Calu3 (cell line): ENCODE measurements around the gene DENR. TPM values are rescaled to one million over a fixed set of nuclear protein-coding genes. Genes with fewer than 3 reads are reported as not detected.
"Not testable (repeated sequence)": the region's sequence is repeated elsewhere in the genome, so short reads cannot be mapped to it uniquely, and the experiment has no call there.

Experiments
- BruUV-seq: library from RNA; stranded (reverse); fragments of 400-500 nt; replicated peaks from 2 replicates; lab custom pipeline; 2021; lab: Mats Ljungman, UMichigan
- CTCF ChIA-PET: fragments of 300-600 bp; sonication (Branson Sonifier 250); formaldehyde crosslinking; loops from one replicate; lab custom pipeline; 2022; ENCODE audit warnings: antibody characterized with exemption; lab: Charles Lee
- DNase-seq: peaks from one replicate; pipeline ENCODE4 v3.0.0; 2022
- H3K27ac Mint-ChIP-seq: one replicate; pipeline ENCODE4 v1.8.0; 2022; ENCODE audit warnings: mixed read lengths; ENCODE audit not compliant: unreplicated experiment
- H3K27me3 Mint-ChIP-seq: one replicate; pipeline ENCODE4 v1.8.0; 2022; ENCODE audit warnings: mixed read lengths; ENCODE audit not compliant: unreplicated experiment
- H3K36me3 Mint-ChIP-seq: one replicate; pipeline ENCODE4 v1.8.0; 2022; ENCODE audit warnings: mild to moderate bottlenecking, moderate library complexity, mixed read lengths; ENCODE audit not compliant: insufficient read depth, unreplicated experiment
- H3K4me1 Mint-ChIP-seq: one replicate; pipeline ENCODE4 v1.8.0; 2022; ENCODE audit warnings: mild to moderate bottlenecking, low read depth, mixed read lengths; ENCODE audit not compliant: unreplicated experiment
- H3K4me3 Mint-ChIP-seq: one replicate; pipeline ENCODE4 v1.8.0; 2022; ENCODE audit warnings: mild to moderate bottlenecking, low read depth, moderate library complexity, mixed read lengths; ENCODE audit not compliant: unreplicated experiment
- H3K9me3 Mint-ChIP-seq: one replicate; pipeline ENCODE4 v1.8.0; 2022; ENCODE audit warnings: low read depth, mixed read lengths; ENCODE audit not compliant: unreplicated experiment
- intact Hi-C: fragments of 100-400 bp; cut with micrococcal nuclease; formaldehyde crosslinking; loops from one replicate; pipeline ENCODE4 v1.10.0; 2022; ENCODE audit not compliant: unreplicated experiment
- total RNA-seq: library from RNA; stranded (reverse); gene quantifications from 2 replicates; pipeline ENCODE4 v1.2.3, GENCODE V29; 2022
- TF ChIP-seq, protein P1 (sequence below): fragments of 200-600 bp; IDR thresholded peaks from one replicate; pipeline ENCODE4 v1.8.0; 2022; ENCODE audit warnings: antibody characterized with exemption; ENCODE audit not compliant: unreplicated experiment

The DENR gene
- total RNA-seq, 1 experiment from 2014 or later, result 83.2 TPM

- no peak overlapping the region for H3K4me3 Mint-ChIP-seq
- no peaks in the 10 kb centered on the region for H3K27me3 Mint-ChIP-seq
- H3K36me3 Mint-ChIP-seq, result no peaks in the 10 kb centered on the region
- CTCF ChIA-PET, result interaction anchor here (0.8 to 1.6 kb wide), 2 partner anchors 37 to 39 kb away, joined by 3 read pairs; no protein-coding TSS in a partner anchor
- BruUV-seq, result no TSS peak
- intact Hi-C loops, result no loop called here
- H3K9me3 Mint-ChIP-seq, result no peaks in the 10 kb centered on the region
- no peaks in the 10 kb centered on the region for H3K4me1 Mint-ChIP-seq
- TF ChIP-seq, protein P1, sequence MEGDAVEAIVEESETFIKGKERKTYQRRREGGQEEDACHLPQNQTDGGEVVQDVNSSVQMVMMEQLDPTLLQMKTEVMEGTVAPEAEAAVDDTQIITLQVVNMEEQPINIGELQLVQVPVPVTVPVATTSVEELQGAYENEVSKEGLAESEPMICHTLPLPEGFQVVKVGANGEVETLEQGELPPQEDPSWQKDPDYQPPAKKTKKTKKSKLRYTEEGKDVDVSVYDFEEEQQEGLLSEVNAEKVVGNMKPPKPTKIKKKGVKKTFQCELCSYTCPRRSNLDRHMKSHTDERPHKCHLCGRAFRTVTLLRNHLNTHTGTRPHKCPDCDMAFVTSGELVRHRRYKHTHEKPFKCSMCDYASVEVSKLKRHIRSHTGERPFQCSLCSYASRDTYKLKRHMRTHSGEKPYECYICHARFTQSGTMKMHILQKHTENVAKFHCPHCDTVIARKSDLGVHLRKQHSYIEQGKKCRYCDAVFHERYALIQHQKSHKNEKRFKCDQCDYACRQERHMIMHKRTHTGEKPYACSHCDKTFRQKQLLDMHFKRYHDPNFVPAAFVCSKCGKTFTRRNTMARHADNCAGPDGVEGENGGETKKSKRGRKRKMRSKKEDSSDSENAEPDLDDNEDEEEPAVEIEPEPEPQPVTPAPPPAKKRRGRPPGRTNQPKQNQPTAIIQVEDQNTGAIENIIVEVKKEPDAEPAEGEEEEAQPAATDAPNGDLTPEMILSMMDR, result no peak
- no peak overlapping the region for H3K27ac Mint-ChIP-seq
- no peak for DNase-seq
These were observed 43.2 kb downstream of the DENR start for GRCh38 chr12:122795807-122796206.

DNA sequence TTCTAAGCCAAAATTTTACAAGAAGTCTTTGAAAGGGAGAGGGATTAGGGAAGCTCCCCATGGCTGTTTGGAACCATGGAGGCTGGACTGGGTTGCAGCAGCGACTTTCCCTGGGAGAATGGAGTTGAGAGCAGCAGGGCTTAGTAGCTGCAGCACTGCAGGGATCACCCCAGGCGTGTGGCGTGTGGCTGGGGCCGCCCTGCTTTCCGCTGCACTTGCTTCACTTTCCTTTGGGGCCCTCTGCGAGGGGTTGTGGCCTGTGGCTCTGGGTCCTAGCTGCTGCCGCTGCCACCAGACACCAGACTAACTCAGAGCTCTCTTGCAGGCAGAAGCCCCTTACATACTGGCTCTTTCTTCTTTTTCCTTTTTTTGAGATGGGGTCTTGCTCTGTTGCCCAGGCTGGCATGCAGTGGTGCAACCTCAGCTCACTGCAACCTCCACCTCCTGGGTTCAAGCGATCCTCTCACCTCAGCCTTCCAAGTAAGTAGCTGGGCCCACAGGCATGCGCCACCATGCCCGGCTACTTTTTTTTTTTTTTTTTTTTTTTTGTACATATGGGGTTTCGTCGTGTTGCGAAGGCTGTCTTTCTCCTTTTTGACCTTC, 47.1 kb downstream of the DENR start:
- Mint-ChIP-seq H3K4me3 (no peak overlapping the region), H3K4me1 (no peaks in the 10 kb centered on the region), H3K27me3 (no peaks in the 10 kb centered on the region), H3K36me3 (no peaks in the 10 kb centered on the region), H3K9me3 (no peaks in the 10 kb centered on the region), H3K27ac (no peak overlapping the region)
- BruUV-seq, result no TSS peak
- TF ChIP-seq, protein P1, result no peak
- CTCF ChIA-PET, result interaction anchor here (0.6 to 1.5 kb wide), 5 partner anchors 18 to 264 kb away, joined by 3 read pairs; no protein-coding TSS in a partner anchor
- intact Hi-C loops, result no loop called here
- no peak for DNase-seq

GRCh38 chr12:122803937-122804336, 51.3 kb downstream of the DENR start:
- no TSS peak for BruUV-seq
- intact Hi-C loops, result no loop called here
- no peak for DNase-seq
- H3K9me3 Mint-ChIP-seq, result peaks cover 2% of the 10 kb centered on the region
- TF ChIP-seq, protein P1, result no peak
- H3K4me3 Mint-ChIP-seq, result no peak overlapping the region
- CTCF ChIA-PET, result no interaction called here
- peaks cover 5% of the 10 kb centered on the region for H3K4me1 Mint-ChIP-seq
- H3K27me3 Mint-ChIP-seq, result no peaks in the 10 kb centered on the region
- H3K27ac Mint-ChIP-seq, result no peak overlapping the region
- H3K36me3 Mint-ChIP-seq, result no peaks in the 10 kb centered on the region

- not testable (repeated sequence) for H3K27ac Mint-ChIP-seq
These were observed 52.3 kb downstream of the DENR start for GRCh38 chr12:122804957-122805356.

GRCh38 chr12:122807651-122808050, 55.0 kb downstream of the DENR start:
- Mint-ChIP-seq H3K27me3 (no peaks in the 10 kb centered on the region), H3K27ac (no peak overlapping the region), H3K4me1 (peaks cover 10% of the 10 kb centered on the region), H3K36me3 (no peaks in the 10 kb centered on the region), H3K4me3 (no peak overlapping the region), H3K9me3 (peaks cover 2% of the 10 kb centered on the region)
- intact Hi-C loops, result loop anchor here (2.0 kb wide), 1 partner anchor 19 kb away; no protein-coding TSS in a partner anchor
- TF ChIP-seq, protein P1, result no peak
- CTCF ChIA-PET, result no interaction called here
- DNase-seq, result no peak
- BruUV-seq, result no TSS peak

More at GRCh38 chr12:122804957-122805356, 52.3 kb downstream of the DENR start:
- H3K27me3 Mint-ChIP-seq, H3K4me1 Mint-ChIP-seq, H3K4me3 Mint-ChIP-seq, BruUV-seq, DNase-seq, H3K9me3 Mint-ChIP-seq, intact Hi-C loops, H3K36me3 Mint-ChIP-seq: not testable (repeated sequence)
- CTCF ChIA-PET, result interaction anchor here (0.5 to 0.7 kb wide), 5 partner anchors 18 to 1991 kb away, joined by 3 to 6 read pairs (median 5); no protein-coding TSS in a partner anchor
